Right lobe of liver (tissue), 6 donors: Measurements from ENCODE around the gene DMRT1. TPM values are rescaled to one million over a fixed set of nuclear protein-coding genes. Genes with fewer than 3 reads are reported as not detected.

ENCODE experiments used
- ATAC-seq, 4 donors: fragments of 200-7000 bp; cut with Tn5 transposase; one replicate each; pipeline ENCODE4 v1.9.1; 2020; ENCODE audit warnings: mild to moderate bottlenecking in 4 of 4, moderate library complexity in 4 of 4
- DNase-seq, 3 donors: peaks; one replicate each; pipeline ENCODE4 v3.0.0-alpha.2; 2020
- H3K27ac ChIP-seq, 3 donors: fragments of 200-600 bp; one replicate each; pipeline ENCODE4 v1.8.0; 2022
- H3K27me3 ChIP-seq, 2 donors: fragments of 200-600 bp; one replicate each; pipeline ENCODE4 v1.8.0; 2022
- H3K36me3 ChIP-seq, 4 donors: fragments of 200-600 bp; sonication (generic) in 1 of 4; one replicate each; pipeline versions ENCODE4 v1.5.1 to v1.8.0; 2017 to 2022; ENCODE audit warnings: control low read depth in 1 of 4
- H3K4me1 ChIP-seq, 4 donors: fragments of 200-600 bp; sonication (generic) in 1 of 4; one replicate each; pipeline versions ENCODE4 v1.5.1 to v1.8.0; 2017 to 2022; ENCODE audit warnings: control low read depth in 1 of 4
- H3K4me3 ChIP-seq, 3 donors: fragments of 200-600 bp; one replicate each; pipeline ENCODE4 v1.8.0; 2022
- H3K9me3 ChIP-seq, 4 donors: fragments of 200-600 bp; sonication (generic) in 1 of 4; one replicate each; pipeline versions ENCODE4 v1.5.1 to v1.8.0; 2017 to 2022; ENCODE audit warnings: control low read depth in 1 of 4
- POLR2A ChIP-seq: fragments of 450-650 bp; IDR thresholded peaks from one replicate; pipeline ENCODE4 v1.6.1; 2017; ENCODE audit warnings: antibody characterized with exemption, mild to moderate bottlenecking
- WGBS: methylation state at CpG from one replicate; pipeline ENCODE4 v1.1.6; 2018; ENCODE audit warnings: low coverage, low lambda C conversion rate; ENCODE audit not compliant: insufficient coverage; ENCODE audit errors: missing lambda C conversion rate; 5-methylcytosine and 5-hydroxymethylcytosine counted together
- intact Hi-C, 2 donors: fragments of 100-400 bp; cut with DNase I; formaldehyde crosslinking; loops; one replicate each; pipeline versions ENCODE4 v1.11.2 to v1.14.1; 2022
- total RNA-seq, 6 experiments: library from RNA; depleted of rRNA in 2 of 6; stranded (reverse); fragments of >200 nt in 2 of 6; fragmentation: NEBNext Ultra II Directional in 3 of 6; extraction: Animal tissue kit (Norgen Biotek cat#: 25700) in 3 of 6; gene quantifications; one replicate each; pipeline versions ENCODE4 v1.1.0 to v1.2.4, GENCODE V29; 2016 to 2023
- TF ChIP-seq, protein P1 (sequence below), 4 donors: fragments of 200-600 bp in 3 of 4; fragments of 450-650 bp in 1 of 4; IDR thresholded peaks; one replicate each; pipeline versions ENCODE4 v1.5.1 to v1.8.0; 2016 to 2022; ENCODE audit warnings: antibody characterized with exemption in 4 of 4, mild to moderate bottlenecking in 2 of 4
- donor health status: DM: no; HTN: yes; CAD: no.
- donor health status: DM: no; HTN: no; CAD: no.
- donor health status: DM: no; HTN: no; CAD: no.
- donor health status: DM: no; HTN: yes; CAD: no.
- donor health status: DM: no; HTN: yes; CAD: no.

Gene DMRT1
- total RNA-seq, 6 experiments from 2014 or later: not detected

DNA sequence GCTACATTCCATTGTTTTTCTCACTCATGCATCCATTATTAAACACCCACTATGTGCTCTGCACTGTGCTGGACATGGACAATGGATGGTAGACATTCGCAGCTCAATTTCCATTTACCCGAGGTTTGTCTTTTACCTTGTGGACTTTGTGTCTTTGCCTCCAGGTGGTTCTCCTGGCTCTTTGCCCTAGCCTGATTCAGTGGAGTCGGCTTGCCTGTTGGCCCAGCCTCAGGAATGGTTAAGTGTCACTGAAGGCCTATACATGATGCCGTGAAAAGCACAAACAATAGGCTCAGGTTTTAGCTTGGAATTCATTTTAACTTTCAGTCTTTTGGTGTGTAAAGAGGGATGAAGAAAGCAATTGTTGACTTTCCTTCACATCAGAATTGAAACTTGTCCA lies 118.4 kb downstream of the DMRT1 start:
- ATAC-seq (no peak), DNase-seq (no peak)
- H3K9me3 ChIP-seq: no peaks in the 10 kb centered on the region
- TF ChIP-seq, protein P1, sequence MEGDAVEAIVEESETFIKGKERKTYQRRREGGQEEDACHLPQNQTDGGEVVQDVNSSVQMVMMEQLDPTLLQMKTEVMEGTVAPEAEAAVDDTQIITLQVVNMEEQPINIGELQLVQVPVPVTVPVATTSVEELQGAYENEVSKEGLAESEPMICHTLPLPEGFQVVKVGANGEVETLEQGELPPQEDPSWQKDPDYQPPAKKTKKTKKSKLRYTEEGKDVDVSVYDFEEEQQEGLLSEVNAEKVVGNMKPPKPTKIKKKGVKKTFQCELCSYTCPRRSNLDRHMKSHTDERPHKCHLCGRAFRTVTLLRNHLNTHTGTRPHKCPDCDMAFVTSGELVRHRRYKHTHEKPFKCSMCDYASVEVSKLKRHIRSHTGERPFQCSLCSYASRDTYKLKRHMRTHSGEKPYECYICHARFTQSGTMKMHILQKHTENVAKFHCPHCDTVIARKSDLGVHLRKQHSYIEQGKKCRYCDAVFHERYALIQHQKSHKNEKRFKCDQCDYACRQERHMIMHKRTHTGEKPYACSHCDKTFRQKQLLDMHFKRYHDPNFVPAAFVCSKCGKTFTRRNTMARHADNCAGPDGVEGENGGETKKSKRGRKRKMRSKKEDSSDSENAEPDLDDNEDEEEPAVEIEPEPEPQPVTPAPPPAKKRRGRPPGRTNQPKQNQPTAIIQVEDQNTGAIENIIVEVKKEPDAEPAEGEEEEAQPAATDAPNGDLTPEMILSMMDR (IDR thresholded peaks at IDR 0.05): no peak
- TF ChIP-seq POLR2A: no peak
- H3K36me3 ChIP-seq: no peaks in the 10 kb centered on the region
- H3K4me3 ChIP-seq: no peak overlapping the region
- intact Hi-C loops: no loop called here
- WGBS: 30% methylated on average over 4 of the region's 4 CpGs
- peaks cover 0 to 9% of the 10 kb centered on the region in 2 donors for H3K27me3 ChIP-seq
- no peak overlapping the region for H3K27ac ChIP-seq
- H3K4me1 ChIP-seq: no peaks in the 10 kb centered on the region

- Histone ChIP-seq H3K4me3 (no peak overlapping the region), H3K4me1 (no peaks in the 10 kb centered on the region), H3K27ac (no peak overlapping the region), H3K27me3 (peaks cover 4 to 17% of the 10 kb centered on the region in 2 donors), H3K36me3 (no peaks in the 10 kb centered on the region), H3K9me3 (no peaks in the 10 kb centered on the region)
- no peak for ATAC-seq
- no peak for DNase-seq
- WGBS: 32% methylated on average over 6 of the region's 6 CpGs
- intact Hi-C loops: no loop called here
- TF ChIP-seq POLR2A: no peak
- TF ChIP-seq, protein P1 (IDR thresholded peaks at IDR 0.05): no peak
Measured at GRCh38 chr9:962023-962422, 120.5 kb downstream of the DMRT1 start.

DNA sequence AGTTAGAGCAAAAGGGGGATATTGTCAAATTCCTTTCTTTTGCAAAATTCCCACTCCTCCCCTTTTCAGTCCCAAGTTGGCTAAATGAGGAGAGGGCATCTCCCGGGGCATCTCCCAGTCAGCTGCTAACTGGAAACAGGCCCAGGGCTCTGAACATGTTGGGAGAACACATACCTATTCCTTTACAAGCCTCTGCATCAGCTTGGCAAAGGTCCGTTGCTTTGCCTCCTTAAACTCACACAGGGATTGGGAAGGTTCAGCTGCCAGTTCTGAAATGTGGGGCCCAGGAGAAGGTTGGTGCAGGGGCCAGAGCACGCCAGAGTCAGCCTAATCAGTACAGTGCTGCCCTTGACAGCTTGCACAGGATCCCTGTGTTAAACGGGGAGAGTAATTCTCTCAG lies 124.0 kb downstream of the DMRT1 start:
- 15% methylated on average over 4 of the region's 4 CpGs for WGBS
- Histone ChIP-seq H3K4me1 (no peaks in the 10 kb centered on the region), H3K9me3 (no peaks in the 10 kb centered on the region), H3K4me3 (no peak overlapping the region), H3K27me3 (peaks cover 16 to 43% of the 10 kb centered on the region in 2 donors), H3K27ac (no peak overlapping the region), H3K36me3 (no peaks in the 10 kb centered on the region)
- TF ChIP-seq, protein P1 (IDR thresholded peaks at IDR 0.05): no peak
- no peak for TF ChIP-seq POLR2A
- ATAC-seq (no peak), DNase-seq (no peak)
- intact Hi-C loops: no loop called here

GRCh38 chr9:966870-967269 lies 125.4 kb downstream of the DMRT1 start:
- no peaks in the 10 kb centered on the region for H3K36me3 ChIP-seq
- TF ChIP-seq, protein P1 (IDR thresholded peaks at IDR 0.05): no peak
- no peak for TF ChIP-seq POLR2A
- DNase-seq (no peak), ATAC-seq (no peak)
- no peak overlapping the region for H3K27ac ChIP-seq
- intact Hi-C loops: no loop called here
- H3K4me3 ChIP-seq: no peak overlapping the region
- peaks cover 0 to 7% (median 0%) of the 10 kb centered on the region in 4 donors for H3K4me1 ChIP-seq
- H3K9me3 ChIP-seq: no peaks in the 10 kb centered on the region
- peaks cover 23 to 57% of the 10 kb centered on the region in 2 donors for H3K27me3 ChIP-seq
- WGBS: 10% methylated on average over 3 of the region's 3 CpGs

DNA sequence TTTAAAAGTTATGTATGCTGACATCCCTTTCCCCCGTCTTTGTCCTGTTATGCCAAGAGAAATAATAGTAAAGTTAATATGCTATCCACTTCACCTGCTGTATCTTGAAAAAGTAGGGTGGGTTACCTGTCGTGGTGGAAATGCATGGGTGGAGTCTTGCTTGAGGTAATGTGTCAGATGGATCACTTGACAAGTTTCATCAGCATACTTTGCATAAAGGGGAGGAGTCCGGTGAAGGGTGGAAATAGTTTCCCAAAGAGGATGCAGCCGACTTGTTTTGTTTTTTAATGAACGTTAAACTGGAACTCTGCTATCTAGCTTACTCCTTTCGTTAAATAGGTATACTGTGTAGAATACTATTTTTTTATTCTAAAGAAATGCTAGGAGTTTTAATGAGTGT lies 125.9 kb downstream of the DMRT1 start:
- Histone ChIP-seq H3K9me3 (no peaks in the 10 kb centered on the region), H3K4me1 (peaks cover 0 to 11% (median 0%) of the 10 kb centered on the region in 4 donors), H3K36me3 (no peaks in the 10 kb centered on the region), H3K4me3 (no peak overlapping the region), H3K27me3 (peaks cover 23 to 60% of the 10 kb centered on the region in 2 donors), H3K27ac (no peak overlapping the region)
- DNase-seq (no peak), ATAC-seq (no peak)
- TF ChIP-seq POLR2A: no peak
- TF ChIP-seq, protein P1 (IDR thresholded peaks at IDR 0.05): no peak
- 3% methylated on average over 6 of the region's 6 CpGs for WGBS
- intact Hi-C loops: no loop called here
